ENCODE measurements around the gene RELN.

- no peak for TF ChIP-seq EZH2 (IDR thresholded peaks at IDR 0.05; ENCODE audit: borderline replicate concordance, control insufficient read depth, low read depth, low read length)
- no peak for TF ChIP-seq KAT2A (conservative IDR thresholded peaks at IDR 0.05; ENCODE audit: control insufficient read depth, low read depth, low read length)
- no peak for TF ChIP-seq CTCF (IDR thresholded peaks at IDR 0.05 in 2 of 3, conservative IDR thresholded peaks at IDR 0.05 in 1 of 3; ENCODE audit: control insufficient read depth in 2 of 3, extremely low read depth in 1 of 3, insufficient read depth in 1 of 3, low read depth in 3 of 3, low read length in 3 of 3)
- no peak for TF ChIP-seq HSF1 (IDR thresholded peaks at IDR 0.05; ENCODE audit: low read depth, low read length)
- TF ChIP-seq EP300 (IDR thresholded peaks at IDR 0.05; ENCODE audit: borderline replicate concordance in 1 of 2, control insufficient read depth in 1 of 2, low read depth in 2 of 2, low read length in 2 of 2), result no peak
- TF ChIP-seq POLR2A (IDR thresholded peaks at IDR 0.05; ENCODE audit: low read depth, low read length), result no peak
- no peak for TF ChIP-seq MAX (IDR thresholded peaks at IDR 0.05; ENCODE audit: low read depth, low read length)
- no peak for TF ChIP-seq EED (IDR thresholded peaks at IDR 0.05; ENCODE audit: low read depth)
- no peak for TF ChIP-seq ZSCAN29 (IDR thresholded peaks at IDR 0.05)
- TF ChIP-seq ZNF217 (IDR thresholded peaks at IDR 0.05), result no peak
- TF ChIP-seq ATF3 (IDR thresholded peaks at IDR 0.05; ENCODE audit: borderline replicate concordance, extremely low read depth, low read depth, low read length), result no peak
Measured at GRCh38 chr7:103972779-103973434, 16.6 kb downstream of the RELN start.

Measured in GM12878 (cell line).